Lower leg skin (tissue), 3 donors: ENCODE measurements around the gene CNTFR.

ENCODE experiments used
- CTCF ChIP-seq, 3 donors: fragments of 450-650 bp; IDR thresholded peaks; one replicate each; pipeline ENCODE4 v1.5.1; 2016; ENCODE audit warnings: antibody characterized with exemption in 3 of 3, mild to moderate bottlenecking in 3 of 3, moderate library complexity in 2 of 3
- POLR2A ChIP-seq, 2 donors: fragments of 450-650 bp; IDR thresholded peaks; one replicate each; pipeline ENCODE4 v1.6.1; 2016 to 2017; ENCODE audit warnings: antibody characterized with exemption in 2 of 2, mild to moderate bottlenecking in 1 of 2, moderate library complexity in 1 of 2

GRCh38 chr9:34627716-34628655 lies 38.5 kb upstream of the CNTFR start:
- no peak for TF ChIP-seq CTCF (IDR thresholded peaks at IDR 0.05)
- TF ChIP-seq POLR2A (IDR thresholded peaks at IDR 0.05), result no peak
